ENCODE measurements around the gene TAT. TPM values are rescaled to one million over a fixed set of nuclear protein-coding genes. Genes with fewer than 3 reads are reported as not detected.
"Not testable (repeated sequence)": the region's sequence is repeated elsewhere in the genome, so short reads cannot be mapped to it uniquely, and the experiment has no call there.

Gene TAT
- total RNA-seq, 1 donor from 2014 or later, result not detected

DNA sequence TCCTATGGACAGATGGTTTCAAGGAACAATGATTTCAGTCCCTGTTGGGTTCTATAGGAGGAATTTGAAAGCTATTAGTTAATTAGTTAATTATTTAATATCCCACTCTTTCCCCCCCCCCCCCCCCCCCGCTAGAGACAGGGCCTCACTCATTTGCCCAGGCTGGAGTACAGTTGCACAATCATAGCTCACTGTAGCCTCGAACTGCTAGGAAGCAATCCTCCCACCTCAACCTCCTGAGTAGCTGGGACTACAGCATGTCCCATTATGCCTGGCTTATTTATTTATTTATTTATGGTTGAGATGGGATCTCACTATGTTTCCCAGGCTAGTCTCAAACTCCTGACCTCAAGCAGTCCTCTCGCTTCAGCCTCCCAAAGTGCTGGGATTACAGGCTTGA is 15.0 kb upstream of the TAT start:
- Histone ChIP-seq H3K36me3 (ENCODE audit: insufficient read depth, low read length) (no peaks in the 10 kb centered on the region), H3K4me2 (ENCODE audit: low read length) (no peak overlapping the region), H3K9ac (ENCODE audit: low read length) (no peak overlapping the region), H3K4me1 (ENCODE audit: insufficient read depth, low read length) (no peaks in the 10 kb centered on the region), H3K27ac (ENCODE audit: low read depth, low read length) (no peak overlapping the region), H3K79me2 (ENCODE audit: insufficient read depth, low read length) (no peaks in the 10 kb centered on the region), H4K20me1 (ENCODE audit: insufficient read depth, low read length) (no peaks in the 10 kb centered on the region), H3K4me3 (ENCODE audit: insufficient read depth, low read depth, low read length) (no peak overlapping the region), H3K9me3 (ENCODE audit: insufficient read depth, low read depth, low read length) (no peaks in the 10 kb centered on the region), H2AFZ (ENCODE audit: low read depth, low read length) (no peak overlapping the region), H3K27me3 (ENCODE audit: insufficient read depth, low read length) (no peaks in the 10 kb centered on the region)
- FAIRE-seq (no peak), DNase-seq (ENCODE audit: low read depth) (no peak)
- H3K27me3 Mint-ChIP-seq (ENCODE audit: low read depth, unreplicated experiment), result peaks cover 36% of the 10 kb centered on the region
- peaks cover 2% of the 10 kb centered on the region for H3K36me3 Mint-ChIP-seq (ENCODE audit: low read depth, unreplicated experiment)
- no peak overlapping the region for H3K4me3 Mint-ChIP-seq (ENCODE audit: unreplicated experiment)
- no peaks in the 10 kb centered on the region for H3K4me1 Mint-ChIP-seq (ENCODE audit: low read depth, unreplicated experiment)
- H3K9me3 Mint-ChIP-seq (ENCODE audit: unreplicated experiment), result peaks cover 6% of the 10 kb centered on the region
- no peak for TF ChIP-seq EZH2 (IDR thresholded peaks at IDR 0.05; ENCODE audit: insufficient read depth, low read length)
- TF ChIP-seq, protein P1, sequence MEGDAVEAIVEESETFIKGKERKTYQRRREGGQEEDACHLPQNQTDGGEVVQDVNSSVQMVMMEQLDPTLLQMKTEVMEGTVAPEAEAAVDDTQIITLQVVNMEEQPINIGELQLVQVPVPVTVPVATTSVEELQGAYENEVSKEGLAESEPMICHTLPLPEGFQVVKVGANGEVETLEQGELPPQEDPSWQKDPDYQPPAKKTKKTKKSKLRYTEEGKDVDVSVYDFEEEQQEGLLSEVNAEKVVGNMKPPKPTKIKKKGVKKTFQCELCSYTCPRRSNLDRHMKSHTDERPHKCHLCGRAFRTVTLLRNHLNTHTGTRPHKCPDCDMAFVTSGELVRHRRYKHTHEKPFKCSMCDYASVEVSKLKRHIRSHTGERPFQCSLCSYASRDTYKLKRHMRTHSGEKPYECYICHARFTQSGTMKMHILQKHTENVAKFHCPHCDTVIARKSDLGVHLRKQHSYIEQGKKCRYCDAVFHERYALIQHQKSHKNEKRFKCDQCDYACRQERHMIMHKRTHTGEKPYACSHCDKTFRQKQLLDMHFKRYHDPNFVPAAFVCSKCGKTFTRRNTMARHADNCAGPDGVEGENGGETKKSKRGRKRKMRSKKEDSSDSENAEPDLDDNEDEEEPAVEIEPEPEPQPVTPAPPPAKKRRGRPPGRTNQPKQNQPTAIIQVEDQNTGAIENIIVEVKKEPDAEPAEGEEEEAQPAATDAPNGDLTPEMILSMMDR (IDR thresholded peaks at IDR 0.05; ENCODE audit: insufficient read depth, low read depth, low read length), result no peak
- H3K27ac Mint-ChIP-seq (ENCODE audit: unreplicated experiment), result no peak overlapping the region

DNA sequence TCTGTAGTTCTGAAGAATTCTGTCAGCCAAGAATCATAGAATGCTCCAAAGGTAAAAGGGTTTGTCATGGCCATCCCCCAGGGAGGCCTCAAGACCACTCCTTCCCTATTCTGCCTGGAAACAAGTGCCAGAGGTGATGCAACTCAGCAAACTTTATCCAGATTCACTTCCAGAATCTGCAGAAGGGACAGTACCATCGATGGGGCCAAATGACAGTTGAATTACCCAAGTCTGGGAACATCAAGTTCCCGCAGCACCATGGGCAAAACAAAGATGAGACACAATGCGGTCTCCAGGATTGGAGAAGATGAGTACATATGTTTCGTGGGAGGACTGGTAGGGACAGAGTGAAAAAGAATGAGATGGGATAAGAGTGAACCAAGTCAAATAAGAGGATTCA is 13.7 kb upstream of the TAT start:
- peaks cover 10% of the 10 kb centered on the region for H3K9me3 Mint-ChIP-seq (ENCODE audit: unreplicated experiment)
- FAIRE-seq (no peak), DNase-seq (ENCODE audit: low read depth) (no peak)
- Histone ChIP-seq H3K27me3 (ENCODE audit: insufficient read depth, low read length) (no peaks in the 10 kb centered on the region), H3K36me3 (ENCODE audit: insufficient read depth, low read length) (no peaks in the 10 kb centered on the region), H2AFZ (ENCODE audit: low read depth, low read length) (no peak overlapping the region), H4K20me1 (ENCODE audit: insufficient read depth, low read length) (no peaks in the 10 kb centered on the region), H3K4me1 (ENCODE audit: insufficient read depth, low read length) (no peaks in the 10 kb centered on the region), H3K4me3 (ENCODE audit: insufficient read depth, low read depth, low read length) (no peak overlapping the region), H3K9me3 (ENCODE audit: insufficient read depth, low read depth, low read length) (no peaks in the 10 kb centered on the region), H3K27ac (ENCODE audit: low read depth, low read length) (no peak overlapping the region), H3K9ac (ENCODE audit: low read length) (no peak overlapping the region), H3K79me2 (ENCODE audit: insufficient read depth, low read length) (no peaks in the 10 kb centered on the region), H3K4me2 (ENCODE audit: low read length) (no peak overlapping the region)
- H3K36me3 Mint-ChIP-seq (ENCODE audit: low read depth, unreplicated experiment), result peaks cover 4% of the 10 kb centered on the region
- peaks cover 37% of the 10 kb centered on the region for H3K27me3 Mint-ChIP-seq (ENCODE audit: low read depth, unreplicated experiment)
- H3K4me3 Mint-ChIP-seq (ENCODE audit: unreplicated experiment), result no peak overlapping the region
- H3K27ac Mint-ChIP-seq (ENCODE audit: unreplicated experiment), result no peak overlapping the region
- H3K4me1 Mint-ChIP-seq (ENCODE audit: low read depth, unreplicated experiment), result no peaks in the 10 kb centered on the region
- no peak for TF ChIP-seq EZH2 (IDR thresholded peaks at IDR 0.05; ENCODE audit: insufficient read depth, low read length)
- TF ChIP-seq, protein P1 (IDR thresholded peaks at IDR 0.05; ENCODE audit: insufficient read depth, low read depth, low read length), result no peak

DNA sequence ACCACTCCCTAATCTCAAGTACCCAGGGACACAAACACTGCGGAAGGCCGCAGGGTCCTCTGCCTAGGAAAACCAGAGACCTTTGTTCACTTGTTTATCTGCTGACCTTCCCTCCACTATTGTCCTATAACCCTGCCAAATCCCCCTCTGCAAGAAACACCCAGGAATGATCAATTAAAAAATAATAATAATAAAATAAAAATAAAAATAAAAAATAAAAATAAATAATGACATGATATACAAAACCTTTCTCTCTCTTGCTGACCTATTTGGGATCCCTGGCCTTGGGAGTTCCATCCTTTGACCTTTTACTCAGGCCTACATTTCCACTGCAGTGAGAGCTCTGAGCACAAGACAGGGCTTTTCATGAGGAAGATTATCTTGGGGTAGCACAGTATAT is 13.2 kb upstream of the TAT start:
- H3K4me2 ChIP-seq (ENCODE audit: low read length); H3K36me3 Mint-ChIP-seq (ENCODE audit: low read depth, unreplicated experiment); H3K9me3 ChIP-seq (ENCODE audit: insufficient read depth, low read depth, low read length); H3K27ac Mint-ChIP-seq (ENCODE audit: unreplicated experiment); H2AFZ ChIP-seq (ENCODE audit: low read depth, low read length); FAIRE-seq; DNase-seq (ENCODE audit: low read depth); H3K27me3 ChIP-seq (ENCODE audit: insufficient read depth, low read length); H3K36me3 ChIP-seq (ENCODE audit: insufficient read depth, low read length); H3K79me2 ChIP-seq (ENCODE audit: insufficient read depth, low read length); H4K20me1 ChIP-seq (ENCODE audit: insufficient read depth, low read length); H3K4me3 Mint-ChIP-seq (ENCODE audit: unreplicated experiment); H3K9ac ChIP-seq (ENCODE audit: low read length); H3K4me3 ChIP-seq (ENCODE audit: insufficient read depth, low read depth, low read length); H3K4me1 ChIP-seq (ENCODE audit: insufficient read depth, low read length); H3K4me1 Mint-ChIP-seq (ENCODE audit: low read depth, unreplicated experiment); H3K27ac ChIP-seq (ENCODE audit: low read depth, low read length): not testable (repeated sequence)
- Mint-ChIP-seq H3K27me3 (ENCODE audit: low read depth, unreplicated experiment) (peaks cover 40% of the 10 kb centered on the region), H3K9me3 (ENCODE audit: unreplicated experiment) (peaks cover 10% of the 10 kb centered on the region)

DNA sequence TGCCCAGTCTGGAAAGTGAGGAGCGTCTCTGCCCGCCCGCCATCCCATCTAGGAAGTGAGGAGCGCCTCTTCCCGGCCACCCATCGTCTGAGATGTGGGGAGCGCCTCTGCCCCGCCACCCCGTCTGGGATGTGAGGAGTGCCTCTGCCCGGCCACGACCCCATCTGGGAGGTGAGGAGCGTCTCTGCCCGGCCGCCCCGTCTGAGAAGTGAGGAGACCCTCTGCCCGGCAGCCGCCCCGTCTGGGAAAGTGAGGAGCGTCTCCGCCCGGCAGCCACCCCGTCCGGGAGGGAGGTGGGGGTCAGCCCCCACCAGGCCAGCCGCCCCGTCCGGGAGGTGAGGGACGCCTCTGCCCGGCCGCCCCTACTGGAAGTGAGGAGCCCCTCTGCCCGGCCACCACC is 12.4 kb upstream of the TAT start:
- not testable (repeated sequence) for H3K9me3 ChIP-seq (ENCODE audit: insufficient read depth, low read depth, low read length); H3K27ac ChIP-seq (ENCODE audit: low read depth, low read length); H3K4me1 ChIP-seq (ENCODE audit: insufficient read depth, low read length); DNase-seq (ENCODE audit: low read depth); H3K36me3 Mint-ChIP-seq (ENCODE audit: low read depth, unreplicated experiment); H3K36me3 ChIP-seq (ENCODE audit: insufficient read depth, low read length); H3K9ac ChIP-seq (ENCODE audit: low read length); H3K27ac Mint-ChIP-seq (ENCODE audit: unreplicated experiment); H3K4me3 Mint-ChIP-seq (ENCODE audit: unreplicated experiment); H3K4me2 ChIP-seq (ENCODE audit: low read length); H3K4me3 ChIP-seq (ENCODE audit: insufficient read depth, low read depth, low read length); H2AFZ ChIP-seq (ENCODE audit: low read depth, low read length); FAIRE-seq; H3K4me1 Mint-ChIP-seq (ENCODE audit: low read depth, unreplicated experiment); H4K20me1 ChIP-seq (ENCODE audit: insufficient read depth, low read length); H3K27me3 ChIP-seq (ENCODE audit: insufficient read depth, low read length); H3K79me2 ChIP-seq (ENCODE audit: insufficient read depth, low read length)
- Mint-ChIP-seq H3K9me3 (ENCODE audit: unreplicated experiment) (peaks cover 10% of the 10 kb centered on the region), H3K27me3 (ENCODE audit: low read depth, unreplicated experiment) (peaks cover 44% of the 10 kb centered on the region)

Measured in astrocyte (in vitro differentiated cells and primary cell).